Islet of Langerhans (tissue), 1 donor: ENCODE results near the gene MGST3.
"Not testable (repeated sequence)": the region's sequence is repeated elsewhere in the genome, so short reads cannot be mapped to it uniquely, and the experiment has no call there.

ENCODE experiments used
- FAIRE-seq: peaks from one replicate; lab custom pipeline; 2011; peaks lifted over from hg19 to GRCh38; lab: Jason Lieb, UNC

The MGST3 gene

GRCh38 chr1:165630629-165631341 is at the start of gene MGST3:
Gene MGST3, plus strand, starts transcription at chr1:165631234. Its CDS starts 18,614 bp downstream, at chr1:165649848.
- FAIRE-seq: peak; percentile 24

DNA sequence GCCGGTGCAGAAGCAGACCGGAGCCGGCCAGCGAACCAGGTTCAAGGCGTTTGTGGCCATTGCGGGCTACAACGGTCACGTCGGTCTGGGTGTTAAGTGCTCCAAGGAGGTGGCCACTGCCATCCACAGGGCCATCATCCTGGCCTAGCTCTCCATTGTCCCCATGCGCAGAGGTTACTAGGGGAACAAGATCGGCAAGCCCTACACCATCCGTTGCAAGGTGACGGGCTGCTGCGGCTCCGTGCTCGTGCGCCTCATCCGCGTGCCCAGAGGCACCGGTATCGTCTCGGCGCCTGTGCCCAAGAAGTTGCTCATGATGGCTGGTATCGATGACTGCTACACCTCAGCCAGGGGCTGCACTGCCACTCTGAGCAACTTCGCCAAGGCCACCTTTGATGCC is 49.1 kb upstream of the MGST3 start:
- FAIRE-seq: no peak

GRCh38 chr1:165586398-165586797 is 44.6 kb upstream of the MGST3 start:
- FAIRE-seq: no peak

GRCh38 chr1:165591391-165591790 is 39.6 kb upstream of the MGST3 start:
- FAIRE-seq: not testable (repeated sequence)

DNA sequence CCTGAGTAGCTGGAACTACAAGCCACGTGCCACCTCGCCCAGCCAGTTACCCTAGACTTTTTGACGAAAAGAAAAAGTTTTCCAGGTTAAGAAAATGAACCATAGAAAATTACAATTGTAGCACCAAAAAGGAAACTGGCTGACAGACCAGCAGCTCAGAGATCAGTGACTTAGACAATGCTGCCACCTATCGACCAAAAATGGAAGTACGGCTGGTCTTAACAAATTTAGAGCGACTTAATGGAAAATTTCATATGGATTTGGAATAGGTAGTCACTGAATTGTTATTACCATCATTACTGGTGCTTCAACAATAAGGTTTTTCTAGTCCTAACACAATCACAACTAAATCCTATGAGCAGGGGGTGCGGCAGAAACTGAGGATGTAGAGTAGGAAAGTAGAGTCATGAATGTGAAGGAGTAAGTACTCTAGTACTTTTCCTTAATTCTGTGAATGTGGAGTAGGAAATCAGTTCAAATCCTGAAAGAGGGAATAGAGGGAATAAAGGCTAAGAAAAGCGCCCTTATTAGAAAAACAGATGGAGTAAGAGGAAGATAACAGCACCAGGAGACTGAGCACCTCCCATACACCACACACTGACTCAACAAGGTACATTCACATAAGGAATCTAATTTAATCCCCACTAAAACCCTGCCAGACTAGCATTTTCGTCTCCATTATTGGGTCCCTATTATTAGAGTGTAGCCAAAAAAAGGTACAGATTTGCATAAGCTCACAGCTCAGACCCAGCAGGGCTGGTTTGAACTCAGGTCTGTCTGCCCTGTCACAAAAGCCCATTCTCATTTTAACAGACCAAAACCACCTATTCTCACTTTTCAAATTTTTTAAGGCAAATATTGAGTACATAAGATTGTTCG is 37.9 kb upstream of the MGST3 start:
- FAIRE-seq: peak; percentile 98

- FAIRE-seq: no peak
These were observed 35.6 kb upstream of the MGST3 start for GRCh38 chr1:165595246-165595938.

GRCh38 chr1:165597883-165598675 is 33.0 kb upstream of the MGST3 start:
- FAIRE-seq: peak; percentile 56

DNA sequence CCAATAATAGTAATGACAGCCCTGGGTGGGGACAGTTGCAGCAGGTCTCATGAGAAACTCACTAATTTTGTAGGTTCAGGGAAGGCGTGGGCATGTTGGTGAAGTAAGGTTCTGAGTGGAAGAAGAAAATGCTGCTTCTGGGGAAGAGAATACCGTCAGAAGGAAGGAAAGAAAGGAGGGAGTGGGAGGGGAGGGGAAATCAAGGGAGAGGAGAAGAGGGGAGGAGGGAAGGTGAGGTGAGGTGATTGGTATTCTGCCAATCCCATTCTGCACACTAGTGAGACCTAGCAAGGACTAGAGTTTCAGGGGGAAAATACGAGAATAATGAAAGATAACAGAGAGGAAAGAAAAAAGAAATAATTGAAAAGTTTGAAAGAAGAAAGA is 32.4 kb upstream of the MGST3 start:
- FAIRE-seq: no peak

DNA sequence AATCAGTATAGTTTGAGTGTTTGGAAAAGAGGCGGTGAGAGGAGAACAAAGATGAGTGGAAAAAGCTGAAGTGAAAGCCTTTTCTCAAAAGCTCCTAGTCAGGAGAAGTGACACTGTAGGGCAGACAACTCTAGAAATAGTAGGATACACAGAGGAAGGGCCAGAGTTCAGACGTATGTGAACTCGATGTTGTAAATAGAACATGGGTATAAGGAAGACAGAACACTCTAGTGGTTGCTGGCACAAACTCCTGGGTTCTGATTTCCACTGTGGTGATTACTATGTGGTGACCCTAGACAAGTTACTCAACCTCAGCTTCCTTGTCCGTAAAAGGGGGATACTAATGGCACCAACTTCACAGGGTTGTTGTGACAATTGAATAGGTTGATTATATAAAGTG is 30.2 kb upstream of the MGST3 start:
- no peak for FAIRE-seq

DNA sequence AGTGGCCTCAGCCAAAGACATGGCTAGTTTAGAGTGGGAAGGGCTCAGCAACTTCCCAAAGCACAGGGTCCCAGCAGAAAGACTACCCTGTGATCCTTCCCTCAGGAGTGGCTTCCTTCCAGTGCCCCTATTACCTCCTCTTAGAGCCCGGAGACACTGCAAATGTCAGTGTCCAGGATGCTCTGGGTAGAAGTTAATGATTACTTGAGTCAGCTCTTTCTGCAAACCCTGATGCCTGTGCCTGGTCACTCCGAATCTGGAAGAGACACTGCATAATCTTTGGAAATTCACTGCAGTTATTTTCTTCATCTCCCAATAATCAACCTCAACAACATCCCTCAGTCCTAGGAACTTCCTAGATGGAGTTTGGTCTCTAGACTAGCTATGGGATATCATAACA is 27.2 kb upstream of the MGST3 start:
- no peak for FAIRE-seq

DNA sequence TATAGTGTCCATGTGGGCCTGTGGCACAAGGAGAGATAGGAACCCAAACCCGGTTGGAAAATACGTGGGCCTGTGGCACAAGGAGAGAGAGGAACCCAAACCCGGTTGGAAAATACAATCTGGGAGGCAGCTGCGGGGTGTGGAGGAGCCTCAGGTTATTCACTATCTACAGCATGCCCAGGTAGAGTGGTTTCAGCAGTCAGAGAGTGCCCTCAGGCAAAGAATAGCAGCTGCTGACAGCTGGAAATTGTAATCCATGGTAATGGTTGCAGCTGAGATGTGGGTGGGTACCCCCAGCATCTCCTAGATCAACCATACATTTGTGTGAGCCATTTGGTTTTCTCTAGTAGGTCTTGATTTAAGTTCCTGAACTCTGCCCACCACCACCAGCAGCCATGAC is 25.8 kb upstream of the MGST3 start:
- no peak for FAIRE-seq

GRCh38 chr1:165606676-165607075 is 24.4 kb upstream of the MGST3 start:
- not testable (repeated sequence) for FAIRE-seq

- no peak for FAIRE-seq
These were observed 20.2 kb upstream of the MGST3 start for GRCh38 chr1:165610866-165611265.

GRCh38 chr1:165612062-165612461 is 19.0 kb upstream of the MGST3 start:
- FAIRE-seq: no peak

GRCh38 chr1:165616054-165616612 is 14.9 kb upstream of the MGST3 start:
- FAIRE-seq: no peak

DNA sequence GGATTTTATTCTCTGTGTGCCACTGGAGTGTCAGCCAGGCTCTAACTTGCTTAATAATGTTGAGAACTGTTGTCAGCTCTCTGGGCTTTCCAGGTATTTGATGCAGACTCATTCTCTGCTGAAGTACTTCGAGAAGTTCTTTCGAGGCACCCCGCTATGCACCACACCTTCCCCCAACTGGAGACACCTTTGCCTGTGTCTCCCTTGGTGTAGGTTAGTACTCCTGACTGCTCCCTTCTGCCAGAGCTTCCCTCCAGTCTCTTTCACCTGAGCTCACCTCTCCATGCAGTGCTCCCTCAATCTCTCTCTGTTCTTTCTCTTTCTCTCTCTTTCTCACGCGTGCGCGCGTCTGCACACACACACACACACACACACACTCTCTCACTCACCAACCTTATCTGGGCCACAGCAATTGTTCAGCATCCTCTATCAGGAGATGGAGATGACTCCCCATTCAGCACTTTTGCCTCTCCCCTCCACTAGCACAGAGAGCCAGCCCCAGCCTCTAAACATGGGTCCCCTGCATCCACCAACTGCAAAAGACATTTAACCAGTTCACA is 14.0 kb upstream of the MGST3 start:
- no peak for FAIRE-seq

- FAIRE-seq: no peak
These were observed 11.3 kb upstream of the MGST3 start for GRCh38 chr1:165619647-165620151.

GRCh38 chr1:165623624-165624023 is 7.4 kb upstream of the MGST3 start:
- FAIRE-seq: no peak

DNA sequence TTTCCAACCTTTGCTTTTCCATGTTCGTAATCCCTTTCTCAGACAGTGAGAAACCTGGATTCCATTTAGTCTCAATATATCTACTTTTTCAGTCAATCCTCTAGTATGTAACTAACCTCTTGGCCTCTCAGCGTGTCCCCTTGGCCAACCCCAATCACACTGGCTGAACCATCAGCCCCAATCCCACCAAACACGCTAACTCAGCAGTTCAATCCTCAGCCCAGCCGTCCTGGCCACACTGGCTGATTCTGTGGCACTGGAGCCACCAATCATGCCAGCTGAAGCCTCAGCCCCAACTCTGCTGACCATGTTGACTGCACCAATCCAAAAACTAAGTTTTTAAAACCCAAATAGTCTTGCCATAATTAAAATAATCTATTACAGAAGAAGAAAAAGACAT is 6.6 kb upstream of the MGST3 start:
- no peak for FAIRE-seq

DNA sequence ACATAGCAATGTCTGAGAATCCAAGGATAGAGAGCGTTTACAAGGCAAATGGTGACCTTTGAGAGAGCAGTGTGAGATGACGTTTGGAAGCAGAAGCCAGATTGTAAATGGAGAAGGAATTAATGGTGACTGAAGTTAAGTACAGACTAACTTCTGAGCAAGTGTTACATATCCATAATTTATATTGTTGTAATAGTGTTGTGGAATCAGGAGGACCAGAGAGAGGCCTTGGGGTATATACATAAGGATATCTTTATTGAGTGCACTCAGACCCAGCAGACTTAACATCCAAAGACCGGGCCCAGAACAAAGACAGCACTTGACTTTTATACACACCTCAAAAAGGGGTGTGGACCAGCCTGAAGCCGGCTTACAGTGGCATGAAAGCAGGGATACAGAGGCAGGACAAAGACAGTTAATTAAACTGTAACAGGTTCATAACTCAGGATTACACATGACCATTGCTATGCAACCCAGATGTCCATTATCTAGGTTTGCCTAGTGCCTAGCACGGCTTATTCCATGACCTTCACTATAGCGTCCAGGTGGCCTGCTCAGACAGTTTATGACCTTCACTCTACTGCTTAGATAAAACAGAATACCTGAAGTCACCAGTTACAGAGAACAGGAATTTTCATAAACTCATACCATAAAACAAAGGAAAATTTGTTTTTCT is 2.7 kb upstream of the MGST3 start:
- FAIRE-seq: no peak

DNA sequence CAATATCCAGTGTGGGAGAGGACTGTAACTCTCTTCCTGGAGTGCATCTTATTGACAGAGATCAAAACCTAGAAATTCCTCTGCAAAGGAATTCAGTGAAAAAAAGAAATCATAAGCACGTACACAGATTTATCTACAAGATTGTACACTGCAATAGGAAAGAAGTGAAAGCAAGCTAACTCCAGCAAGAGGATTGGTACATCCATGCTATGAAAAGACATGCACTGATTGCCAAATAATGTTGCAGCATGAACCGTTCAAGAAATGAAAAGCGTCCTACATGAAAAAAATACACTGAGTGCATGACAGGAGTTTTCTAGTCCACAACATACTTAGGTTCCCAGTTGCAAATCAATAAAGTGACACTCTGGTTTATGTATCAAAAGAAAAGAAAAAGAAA is 1.9 kb upstream of the MGST3 start:
- no peak for FAIRE-seq
